Prostate gland (tissue), 2 donors: ENCODE measurements around the gene MMP19.

Experiments
- POLR2AphosphoS5 ChIP-seq: sonication (generic); formaldehyde crosslinking; IDR thresholded peaks from one replicate; pipeline ENCODE4 v1.6.1; 2017; ENCODE audit warnings: antibody characterized with exemption
- TF ChIP-seq, protein P1 (sequence below), 4 experiments: fragments of 200-600 bp in 2 of 4; fragments of 450-650 bp in 2 of 4; sonication (generic) in 2 of 4; IDR thresholded peaks; 1 replicate in 3 of 4; 2 replicates in 1 of 4; pipeline ENCODE4 v1.5.1; 2016 to 2019; ENCODE audit warnings: antibody characterized with exemption in 4 of 4, mild to moderate bottlenecking in 2 of 4, moderate library complexity in 2 of 4

DNA sequence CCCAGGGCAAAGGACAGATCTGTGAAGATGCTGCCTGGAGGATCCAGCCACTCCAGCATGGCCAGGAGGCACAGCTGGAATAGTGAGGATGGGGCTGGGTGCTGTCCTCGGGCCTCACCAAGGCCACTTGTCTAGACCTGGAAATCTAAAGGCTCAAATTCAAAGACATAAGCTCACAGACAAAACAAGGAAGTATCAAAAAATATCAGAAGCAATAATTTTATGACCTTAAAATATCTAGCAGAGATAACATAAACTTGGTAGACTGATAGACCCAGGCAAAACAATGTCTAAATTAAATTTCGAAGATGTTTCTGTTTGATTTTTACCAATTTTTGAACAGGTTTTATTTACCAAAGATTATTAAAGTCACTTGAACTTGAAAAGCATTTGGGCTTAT, 22.6 kb upstream of the MMP19 start:
- TF ChIP-seq, protein P1, sequence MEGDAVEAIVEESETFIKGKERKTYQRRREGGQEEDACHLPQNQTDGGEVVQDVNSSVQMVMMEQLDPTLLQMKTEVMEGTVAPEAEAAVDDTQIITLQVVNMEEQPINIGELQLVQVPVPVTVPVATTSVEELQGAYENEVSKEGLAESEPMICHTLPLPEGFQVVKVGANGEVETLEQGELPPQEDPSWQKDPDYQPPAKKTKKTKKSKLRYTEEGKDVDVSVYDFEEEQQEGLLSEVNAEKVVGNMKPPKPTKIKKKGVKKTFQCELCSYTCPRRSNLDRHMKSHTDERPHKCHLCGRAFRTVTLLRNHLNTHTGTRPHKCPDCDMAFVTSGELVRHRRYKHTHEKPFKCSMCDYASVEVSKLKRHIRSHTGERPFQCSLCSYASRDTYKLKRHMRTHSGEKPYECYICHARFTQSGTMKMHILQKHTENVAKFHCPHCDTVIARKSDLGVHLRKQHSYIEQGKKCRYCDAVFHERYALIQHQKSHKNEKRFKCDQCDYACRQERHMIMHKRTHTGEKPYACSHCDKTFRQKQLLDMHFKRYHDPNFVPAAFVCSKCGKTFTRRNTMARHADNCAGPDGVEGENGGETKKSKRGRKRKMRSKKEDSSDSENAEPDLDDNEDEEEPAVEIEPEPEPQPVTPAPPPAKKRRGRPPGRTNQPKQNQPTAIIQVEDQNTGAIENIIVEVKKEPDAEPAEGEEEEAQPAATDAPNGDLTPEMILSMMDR (IDR thresholded peaks at IDR 0.05), result no peak
- TF ChIP-seq POLR2AphosphoS5, result no peak
